HCT116 (cell line): ENCODE measurements around the gene KCMF1. TPM values are rescaled to one million over a fixed set of nuclear protein-coding genes. Genes with fewer than 3 reads are reported as not detected.

Experiments used
- ATAC-seq: fragments of 200-7000 bp; cut with Tn5 transposase; 2 replicates; pipeline ENCODE4 v1.9.1; 2020; ENCODE audit warnings: mild to moderate bottlenecking, moderate library complexity
- Bru-seq: library from RNA; stranded (reverse); fragments of 400-500 nt; gene quantifications from one replicate; lab custom pipeline; 2021; lab: Mats Ljungman, UMichigan
- BruChase-seq, 2 experiments: library from RNA; stranded (reverse); fragments of 400-500 nt; gene quantifications; one replicate each; lab custom pipeline; 2021; lab: Mats Ljungman, UMichigan
- BruUV-seq: library from RNA; stranded (reverse); fragments of 400-500 nt; replicated peaks from 2 replicates; lab custom pipeline; 2021; lab: Mats Ljungman, UMichigan
- CTCF ChIA-PET: fragments of 300-600 bp; sonication (Branson Sonifier 250); formaldehyde crosslinking; loops from one replicate; lab custom pipeline; 2021; ENCODE audit warnings: antibody characterized with exemption; lab: Charles Lee
- POLR2A ChIA-PET: fragments of 300-600, 350-600 bp; sonication (Branson Sonifier 250); formaldehyde crosslinking; loops from one replicate; lab custom pipeline; 2021; ENCODE audit warnings: antibody characterized with exemption; lab: Charles Lee
- RAD21 ChIA-PET, 2 experiments: fragments of 300-600 bp; sonication (Branson Sonifier 250); formaldehyde crosslinking; loops; one replicate each; lab custom pipeline; 2023; ENCODE audit warnings: low total read pairs in 2 of 2; ENCODE audit not compliant: uncharacterized antibody in 2 of 2, unreplicated experiment in 2 of 2, low non-redundant PET in 1 of 2; lab: Charles Lee
- DNase-seq: peaks from one replicate; pipeline ENCODE4 v3.0.0-alpha.2; 2010; ENCODE audit warnings: low read depth, low spot score
- H2AFZ ChIP-seq: fragments of 200-600 bp; shearing (Covaris generic), sonication (generic); 2 replicates; pipeline ENCODE4 v1.6.1; 2017; ENCODE audit warnings: low read depth, mixed run types, mixed read lengths, antibody characterized with exemption, low read length; ENCODE audit not compliant: poor library complexity, severe bottlenecking
- H3K27ac ChIP-seq: 2 replicates; pipeline ENCODE4 v1.5.1; 2012; ENCODE audit warnings: low read depth, low read length
- H3K27me3 ChIP-seq: fragments of 200-600 bp; sonication (generic); 2 replicates; pipeline ENCODE4 v1.6.1; 2016; ENCODE audit warnings: mixed run types, low read length, mixed read lengths; ENCODE audit not compliant: insufficient read depth
- H3K36me3 ChIP-seq, 2 experiments: fragments of 200-500 bp in 1 of 2; fragments of 200-600 bp in 1 of 2; sonication (Bioruptor generic) in 1 of 2; sonication (generic) in 1 of 2; 2 replicates each; pipeline versions ENCODE4 v1.5.1 to v1.6.1; 2014 to 2016; ENCODE audit warnings: low read length in 2 of 2, inconsistent platforms in 1 of 2, mixed read lengths in 1 of 2, mixed run types in 1 of 2; ENCODE audit not compliant: insufficient read depth in 2 of 2, control insufficient read depth in 1 of 2
- H3K4me1 ChIP-seq, 2 experiments: fragments of 200-600 bp in 1 of 2; sonication (generic) in 1 of 2; 2 replicates each; pipeline versions ENCODE4 v1.5.1 to v1.6.1; 2012 to 2017; ENCODE audit warnings: low read length in 2 of 2, inconsistent platforms in 1 of 2, mild to moderate bottlenecking in 1 of 2, mixed read lengths in 1 of 2, mixed run types in 1 of 2, moderate library complexity in 1 of 2; ENCODE audit not compliant: insufficient read depth in 2 of 2, control insufficient read depth in 1 of 2
- H3K4me2 ChIP-seq: fragments of 200-600 bp; sonication (generic); 2 replicates; pipeline ENCODE4 v1.6.1; 2017; ENCODE audit warnings: mixed run types, low read length, mixed read lengths
- H3K4me3 ChIP-seq, 2 experiments: fragments of 200-600 bp in 1 of 2; sonication (generic) in 1 of 2; replicated peaks in 1 of 2; 2 replicates each; pipeline ENCODE4 v1.5.1; 2011 to 2016; ENCODE audit warnings: low read length in 2 of 2, control low read depth in 1 of 2, low read depth in 1 of 2, mild to moderate bottlenecking in 1 of 2, mixed read lengths in 1 of 2, mixed run types in 1 of 2
- H3K79me2 ChIP-seq: fragments of 200-600 bp; sonication (generic); 2 replicates; pipeline ENCODE4 v1.6.1; 2017; ENCODE audit warnings: mild to moderate bottlenecking, mixed run types, low read length, moderate library complexity, mixed read lengths; ENCODE audit not compliant: insufficient read depth
- H3K9ac ChIP-seq: fragments of 200-600 bp; sonication (generic); 2 replicates; pipeline ENCODE4 v1.6.1; 2016; ENCODE audit warnings: low read length, mixed read lengths
- H3K9me2 ChIP-seq: fragments of 200-600 bp; sonication (generic), shearing (Covaris generic); 2 replicates; pipeline ENCODE4 v1.6.1; 2017; ENCODE audit warnings: mixed run types, mild to moderate bottlenecking, moderate library complexity; ENCODE audit not compliant: insufficient read depth
- H3K9me3 ChIP-seq, 2 experiments: fragments of 200-500 bp in 1 of 2; fragments of 200-600 bp in 1 of 2; sonication (Bioruptor generic) in 1 of 2; sonication (generic) in 1 of 2; 2 replicates each; pipeline ENCODE4 v1.6.1; 2014 to 2017; ENCODE audit warnings: low read length in 2 of 2, mixed read lengths in 2 of 2, inconsistent platforms in 1 of 2, low read depth in 1 of 2, mild to moderate bottlenecking in 1 of 2, mixed run types in 1 of 2, moderate library complexity in 1 of 2; ENCODE audit not compliant: control insufficient read depth in 1 of 2, insufficient read depth in 1 of 2
- H4K20me1 ChIP-seq: fragments of 200-600 bp; sonication (generic), shearing (Covaris generic); 2 replicates; pipeline ENCODE4 v1.6.1; 2017; ENCODE audit warnings: mixed run types, mild to moderate bottlenecking, moderate library complexity; ENCODE audit not compliant: insufficient read depth
- ATF3 ChIP-seq: IDR thresholded peaks from 2 replicates; pipeline ENCODE4 v1.6.1; 2012
- EGR1 ChIP-seq: IDR thresholded peaks from 2 replicates; pipeline ENCODE4 v1.6.1; 2012; ENCODE audit warnings: low read depth
- EZH2 ChIP-seq: fragments of 200-600 bp; sonication (generic); IDR thresholded peaks from 2 replicates; pipeline ENCODE4 v1.6.1; 2017; ENCODE audit warnings: antibody characterized with exemption, mixed run types
- JUND ChIP-seq: IDR thresholded peaks from 2 replicates; pipeline ENCODE4 v1.6.1; 2012
- MAX ChIP-seq: IDR thresholded peaks from 2 replicates; pipeline ENCODE4 v1.6.1; 2012
- POLR2A ChIP-seq: IDR thresholded peaks from 2 replicates; pipeline ENCODE4 v1.7.0; 2011; ENCODE audit warnings: borderline replicate concordance; ENCODE audit not compliant: insufficient read depth, insufficient read length; ENCODE audit errors: extremely low read depth
- SIN3A ChIP-seq: IDR thresholded peaks from 2 replicates; pipeline ENCODE4 v1.6.1; 2012; ENCODE audit warnings: low read depth
- SP1 ChIP-seq: IDR thresholded peaks from 2 replicates; pipeline ENCODE4 v1.6.1; 2012; ENCODE audit warnings: low read depth
- SRF ChIP-seq: IDR thresholded peaks from 2 replicates; pipeline ENCODE4 v1.6.1; 2012; ENCODE audit warnings: low read depth
- YY1 ChIP-seq: IDR thresholded peaks from 2 replicates; pipeline ENCODE4 v1.6.1; 2011; ENCODE audit warnings: low read length, low read depth, moderate library complexity, mild to moderate bottlenecking; ENCODE audit not compliant: insufficient replicate concordance; ENCODE audit errors: extremely low read depth
- ZNF274 ChIP-seq: fragments of 200-500 bp; sonication (Bioruptor generic); IDR thresholded peaks from 2 replicates; pipeline ENCODE4 v1.6.1; 2014; ENCODE audit warnings: mild to moderate bottlenecking, low read depth, low read length, inconsistent platforms
- intact Hi-C: fragments of 100-400 bp; cut with micrococcal nuclease; formaldehyde crosslinking; loops from 2 replicates; pipeline ENCODE4 v1.10.0; 2022
- long read RNA-seq: library from polyadenylated mRNA; unstranded; transcript quantifications from one replicate; pipeline ENCODE4 v2.0.0, GENCODE V29; 2021; ENCODE audit not compliant: unreplicated experiment
- polyA plus RNA-seq: library from polyadenylated mRNA; unstranded; fragments of >200 nt; gene quantifications from 2 replicates; pipeline ENCODE4 v1.2.1, GENCODE V29; 2012; ENCODE audit warnings: missing spikeins
- total RNA-seq: library from RNA; stranded (reverse); gene quantifications from one replicate; pipeline ENCODE4 v1.2.1, GENCODE V29; 2021; ENCODE audit not compliant: unreplicated experiment

Gene KCMF1
- total RNA-seq (119 TPM), Bru-seq, nascent RNA (percentile 94 among the genes with signal in this experiment), BruChase-seq, experiment 1, labeled RNA remaining after a 6-hour chase (percentile 88 among the genes with signal in this experiment), BruChase-seq, experiment 2, labeled RNA remaining after a 2-hour chase (percentile 87 among the genes with signal in this experiment)
- polyA plus RNA-seq = 127 and 128 TPM in 2 replicates
- long read RNA-seq, full-length matches to known transcripts = 152 of 169 reads
- long read RNA-seq, partial matches to known transcripts = 7 of 169 reads
- long read RNA-seq, other reads (novel, unspliced or antisense) = 10 of 169 reads

- Histone ChIP-seq H3K9me3 (no peaks in the 10 kb centered on the region), H3K27me3 (no peaks in the 10 kb centered on the region), H3K79me2 (peaks cover 83% of the 10 kb centered on the region), H3K4me2 (peak within 1 kb of the TSS; percentile 93), H3K27ac (peak within 1 kb of the TSS; percentile 98), H4K20me1 (peaks cover 10% of the 10 kb centered on the region; the same call in 1 of the 2 replicates), H3K36me3 (no peaks in the 10 kb centered on the region)
- POLR2A ChIA-PET = interaction anchor here (0.6 to 4.5 kb wide), 5 partner anchors 10 to 326 kb away, joined by 3 to 24 read pairs (median 5); no protein-coding TSS in a partner anchor
- BruUV-seq = no TSS peak
- intact Hi-C loops = loop anchor here (1.0 to 5.0 kb wide), 2 partner anchors 41 to 45 kb away; no protein-coding TSS in a partner anchor
- DNase-seq = no peak
- TF ChIP-seq EGR1 (peak; percentile 47; the same call in 1 of the 2 replicates), ZNF274 (no peak)
- TF ChIP-seq, all 23 proteins: peak for 1
- ChIA-PET RAD21 (no interaction called here), CTCF (interaction anchor here (0.6 to 2.0 kb wide), 3 partner anchors 24 to 47 kb away, joined by 3 to 7 read pairs (median 3); no protein-coding TSS in a partner anchor)
- peaks cover 22 to 60% of the 10 kb centered on the region in 2 experiments for H3K4me1 ChIP-seq
- peak; percentile 80 for ATAC-seq
- H2AFZ ChIP-seq = no peak within 1 kb of the TSS
- peak within 1 kb of the TSS; percentile 75 to 90 for H3K4me3 ChIP-seq
- peak within 1 kb of the TSS; percentile 99 for H3K9ac ChIP-seq
- no peaks in the 10 kb centered on the region for H3K9me2 ChIP-seq
These were observed at the start of gene KCMF1 for GRCh38 chr2:84970868-84971509. Gene KCMF1 (plus strand): TSS chr2:84971161. CDS start chr2:84971452, 291 bp downstream.

- no peak for ATAC-seq
- Histone ChIP-seq H3K4me2 (no peak overlapping the region), H3K27me3 (no peaks in the 10 kb centered on the region), H3K4me3 (no peak overlapping the region), H3K9ac (no peak overlapping the region), H3K9me2 (no peaks in the 10 kb centered on the region), H3K9me3 (no peaks in the 10 kb centered on the region), H3K36me3 (no peaks in the 10 kb centered on the region), H3K4me1 (peaks cover 28 to 68% of the 10 kb centered on the region in 2 experiments), H4K20me1 (no peaks in the 10 kb centered on the region), H2AFZ (no peak overlapping the region), H3K27ac (no peak overlapping the region), H3K79me2 (no peaks in the 10 kb centered on the region)
- POLR2A ChIA-PET = interaction anchor here (9.0 kb wide), 1 partner anchor 17 kb away, joined by 163 read pairs; the partner anchor contains the start of gene TMSB10
- intact Hi-C loops = no loop called here
- RAD21 ChIA-PET = interaction anchor here in 1 of 2 experiments (0.7 kb wide), 1 partner anchor 16 kb away, joined by 4 read pairs; no protein-coding TSS in a partner anchor
- CTCF ChIA-PET = interaction anchor here (1.1 to 1.6 kb wide), 2 partner anchors 24 to 41 kb away, joined by 3 read pairs; no protein-coding TSS in a partner anchor
- no peak for DNase-seq
- TF ChIP-seq SIN3A (no peak), JUND (no peak), ZNF274 (no peak), MAX (no peak), POLR2A (no peak), SP1 (no peak), YY1 (no peak), SRF (no peak), EGR1 (no peak), EZH2 (no peak), ATF3 (no peak)
- BruUV-seq = no TSS peak
These were observed 48.0 kb upstream of the KCMF1 start for GRCh38 chr2:84923009-84923408.
